Kidney (tissue), 14 donors: ENCODE results near the gene LRRC47. TPM values are rescaled to one million over a fixed set of nuclear protein-coding genes. Genes with fewer than 3 reads are reported as not detected.

Source experiments
- DNase-seq, 5 donors: peaks; one replicate each; pipeline ENCODE4 v3.0.0-alpha.2; 2013 to 2020
- FAIRE-seq: peaks from 2 replicates; lab custom pipeline; 2012; peaks lifted over from hg19 to GRCh38; lab: Jason Lieb, UNC
- H3K27ac ChIP-seq, 2 donors: one replicate each; pipeline ENCODE4 v1.7.0; 2013; ENCODE audit warnings: low read depth in 2 of 2, low read length in 2 of 2, inconsistent platforms in 1 of 2
- H3K27me3 ChIP-seq: one replicate; pipeline ENCODE4 v1.7.1; 2013; ENCODE audit warnings: low read length, inconsistent platforms; ENCODE audit not compliant: control insufficient read depth, insufficient read depth
- H3K36me3 ChIP-seq, 3 donors: one replicate each; pipeline versions ENCODE4 v1.7.0 to v1.7.1; 2013; ENCODE audit warnings: low read length in 3 of 3, control low read depth in 1 of 3, inconsistent platforms in 1 of 3; ENCODE audit not compliant: insufficient read depth in 3 of 3, control insufficient read depth in 2 of 3
- H3K4me1 ChIP-seq, 3 donors: one replicate each; pipeline versions ENCODE4 v1.7.0 to v1.7.1; 2013; ENCODE audit warnings: low read length in 3 of 3, inconsistent platforms in 1 of 3, low read depth in 1 of 3; ENCODE audit not compliant: control insufficient read depth in 2 of 3, insufficient read depth in 2 of 3
- H3K4me3 ChIP-seq, 3 donors: one replicate each; pipeline versions ENCODE4 v1.7.0 to v1.8.1; 2013; ENCODE audit warnings: low read length in 3 of 3, control low read depth in 1 of 3, inconsistent platforms in 1 of 3
- H3K9ac ChIP-seq, 3 donors: one replicate each; pipeline versions ENCODE4 v1.7.0 to v1.7.1; 2013; ENCODE audit warnings: low read length in 3 of 3, control low read depth in 1 of 3, inconsistent platforms in 1 of 3
- H3K9me3 ChIP-seq, 3 donors: one replicate each; pipeline versions ENCODE4 v1.7.0 to v1.7.1; 2013; ENCODE audit warnings: low read length in 3 of 3, control low read depth in 1 of 3, inconsistent platforms in 1 of 3; ENCODE audit not compliant: control insufficient read depth in 2 of 3, insufficient read depth in 1 of 3
- CTCF ChIP-seq: IDR thresholded peaks from 3 replicates; pipeline ENCODE4 v1.5.1; 2012; ENCODE audit warnings: mild to moderate bottlenecking, moderate library complexity, borderline replicate concordance; ENCODE audit not compliant: insufficient read depth; ENCODE audit errors: extremely low read depth
- intact Hi-C: fragments of 100-400 bp; cut with DNase I; formaldehyde crosslinking; loops from one replicate; pipeline ENCODE4 v1.11.1; 2022
- polyA plus RNA-seq: library from polyadenylated mRNA; stranded (reverse); fragments of 350-450 nt; fragmentation: Illumina TruSeq; extraction: RNeasy Lipid Tissue Mini Kit (QIAGEN cat#74804); gene quantifications from one replicate; pipeline ENCODE4 v1.2.3, GENCODE V29; 2014; ENCODE audit warnings: low read depth, low replicate concordance; ENCODE audit not compliant: insufficient read depth
- total RNA-seq: library from RNA; stranded (reverse); fragmentation: NEBNext Ultra II Directional; extraction: Animal tissue kit (Norgen Biotek cat#: 25700); gene quantifications from one replicate; pipeline ENCODE4 v1.2.1, GENCODE V29; 2021
- donor health status: control.
- donor health status: control.
- donor health status: control.
- donor health status: control.
- donor health status: control.
- donor health status: DM: yes; HTN: yes; CAD: no.
- donor health status: Normal renal cell carcinoma (clear cell type).

The LRRC47 gene
- total and polyA plus RNA-seq, 2 donors from 2014 or later, result 28.8 to 42.4 TPM

- DNase-seq (peak in 1 of 5 donors; percentile 62), FAIRE-seq (no peak)
- Histone ChIP-seq H3K4me3 (no peak overlapping the region), H3K27me3 (no peaks in the 10 kb centered on the region), H3K4me1 (peaks cover 0 to 10% (median 7%) of the 10 kb centered on the region in 3 donors), H3K9ac (no peak overlapping the region), H3K27ac (no peak overlapping the region), H3K36me3 (no peaks in the 10 kb centered on the region), H3K9me3 (no peaks in the 10 kb centered on the region)
- intact Hi-C loops, result no loop called here
- TF ChIP-seq CTCF, result no peak
These were observed 27.4 kb downstream of the LRRC47 start for GRCh38 chr1:3768811-3769390.

- intact Hi-C loops, result no loop called here
- Histone ChIP-seq H3K27ac (no peak overlapping the region), H3K27me3 (no peaks in the 10 kb centered on the region), H3K9ac (no peak overlapping the region), H3K36me3 (no peaks in the 10 kb centered on the region), H3K4me3 (no peak overlapping the region), H3K4me1 (peaks cover 0 to 5% (median 0%) of the 10 kb centered on the region in 3 donors), H3K9me3 (no peaks in the 10 kb centered on the region)
- DNase-seq, result no peak
- FAIRE-seq, result no peak
- no peak for TF ChIP-seq CTCF
These were observed 28.9 kb downstream of the LRRC47 start for GRCh38 chr1:3767328-3767925.

- no peaks in the 10 kb centered on the region for H3K4me1 ChIP-seq
- H3K27me3 ChIP-seq, result no peaks in the 10 kb centered on the region
- H3K27ac ChIP-seq, result no peak overlapping the region
- intact Hi-C loops, result no loop called here
- no peak overlapping the region for H3K4me3 ChIP-seq
- DNase-seq (peak in 2 of 5 donors; percentile 16 to 70), FAIRE-seq (no peak)
- no peaks in the 10 kb centered on the region for H3K9me3 ChIP-seq
- no peak overlapping the region for H3K9ac ChIP-seq
- H3K36me3 ChIP-seq, result no peaks in the 10 kb centered on the region
- TF ChIP-seq CTCF, result no peak
These were observed 32.8 kb downstream of the LRRC47 start for GRCh38 chr1:3763351-3764125.
